Peyer's patch (tissue), 4 donors: ENCODE data around the gene IL1RAPL1.

Source experiments
- CTCF ChIP-seq, 6 experiments: fragments of 450-650 bp in 4 of 6; fragments of 200-600 bp in 2 of 6; sonication (generic) in 1 of 6; IDR thresholded peaks; one replicate each; pipeline ENCODE4 v1.5.1; 2017 to 2019; ENCODE audit warnings: antibody characterized with exemption in 6 of 6, mild to moderate bottlenecking in 3 of 6, moderate library complexity in 1 of 6
- POLR2A ChIP-seq, 2 donors: fragments of 450-650 bp; IDR thresholded peaks; one replicate each; pipeline ENCODE4 v1.5.1; 2017; ENCODE audit warnings: antibody characterized with exemption in 2 of 2, mild to moderate bottlenecking in 2 of 2, moderate library complexity in 2 of 2

DNA sequence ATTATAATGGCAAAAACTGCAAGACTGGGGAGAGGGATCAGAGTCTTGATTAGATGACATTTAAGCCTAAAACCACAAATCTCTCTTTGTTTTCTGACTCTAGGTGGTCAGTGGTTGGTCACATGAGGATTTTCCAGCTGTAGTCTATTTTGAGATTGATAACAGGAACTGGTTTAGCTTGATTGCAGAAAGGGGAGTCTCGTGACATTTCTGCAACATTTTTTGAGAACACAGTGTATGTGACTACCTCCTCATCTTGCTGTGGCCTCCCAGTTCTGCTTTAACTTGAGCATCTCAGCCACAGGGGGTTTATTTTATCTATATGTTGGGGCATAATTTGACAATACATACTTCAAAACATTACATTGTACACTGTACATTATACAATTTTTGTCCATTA, 901.7 kb downstream of the IL1RAPL1 start:
- TF ChIP-seq CTCF (IDR thresholded peaks at IDR 0.05) (no peak), POLR2A (IDR thresholded peaks at IDR 0.05) (no peak)
